Femur (tissue), 1 donor: ENCODE results near the gene HOXD4.

Experiments used
- DNase-seq: peaks from one replicate; pipeline ENCODE4 v3.0.0-alpha.2; 2017

HOXD4 gene

DNA sequence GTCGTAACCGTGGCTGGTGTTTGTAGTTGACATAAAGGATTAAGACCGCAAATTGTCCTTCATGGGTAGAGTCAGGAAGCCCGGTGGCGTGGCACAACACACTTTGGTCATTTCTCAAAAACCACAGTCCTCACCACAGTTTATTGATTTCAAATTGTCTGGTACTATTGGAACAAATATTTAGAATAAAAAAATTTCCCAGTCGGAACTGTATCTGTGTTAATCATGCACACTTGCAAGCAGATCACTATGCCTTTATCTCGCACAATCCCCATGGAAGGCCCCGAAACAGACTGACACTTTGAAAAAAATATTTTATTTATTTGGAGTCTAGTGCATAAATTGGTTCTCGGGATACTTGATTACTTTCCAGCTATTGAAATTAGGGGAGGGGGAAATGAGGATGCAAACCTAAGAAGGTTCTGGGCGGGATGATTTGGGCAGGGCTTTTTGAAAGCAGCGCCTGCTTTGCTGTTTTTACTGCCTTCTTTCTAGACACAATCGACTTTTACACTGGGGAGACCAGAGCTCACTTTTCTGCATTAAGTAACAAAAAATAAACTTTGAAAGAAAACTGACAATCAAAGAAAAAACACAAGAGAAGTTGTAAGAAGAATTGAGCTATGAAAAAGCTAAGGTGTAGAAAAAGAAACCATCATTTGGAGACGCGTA, 21.7 kb downstream of the HOXD4 start:
- no peak for DNase-seq

DNA sequence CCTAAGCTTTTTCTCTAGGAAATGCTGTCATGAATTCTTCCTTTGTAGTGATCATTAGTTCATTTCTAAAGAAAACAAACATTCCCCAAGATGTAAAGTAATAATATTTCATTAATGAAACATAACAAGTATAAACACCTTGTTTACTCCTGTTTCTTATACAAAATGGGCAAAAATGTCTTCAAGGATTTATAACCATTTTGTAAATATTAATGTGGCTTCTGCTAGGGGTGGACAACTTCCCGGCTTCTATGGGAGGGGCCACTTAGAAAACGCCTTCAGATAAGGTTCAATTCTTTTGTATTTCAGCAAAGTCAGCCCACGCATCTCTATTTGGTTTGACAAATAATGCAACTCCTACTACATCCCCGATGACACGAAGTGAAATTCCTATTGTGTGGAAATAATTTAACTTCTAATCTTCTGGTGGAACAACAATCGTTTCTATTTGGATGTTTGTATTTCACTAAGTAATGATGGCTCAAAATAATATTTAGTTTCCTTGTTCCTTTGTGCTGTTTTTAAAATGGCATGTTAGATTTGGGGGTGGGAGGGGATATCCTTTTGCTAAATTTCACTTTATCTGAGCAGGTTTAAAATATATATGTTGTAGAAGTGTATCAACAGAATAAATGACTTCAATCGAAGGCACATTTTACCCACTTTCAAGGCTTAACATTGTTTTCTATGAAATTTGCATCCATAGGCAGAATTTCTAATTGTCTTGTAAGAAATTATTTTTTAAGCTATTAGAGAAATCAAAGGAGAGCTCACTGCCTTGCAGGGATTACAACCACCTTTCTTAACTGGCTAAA, 22.4 kb downstream of the HOXD4 start:
- no peak for DNase-seq

DNA sequence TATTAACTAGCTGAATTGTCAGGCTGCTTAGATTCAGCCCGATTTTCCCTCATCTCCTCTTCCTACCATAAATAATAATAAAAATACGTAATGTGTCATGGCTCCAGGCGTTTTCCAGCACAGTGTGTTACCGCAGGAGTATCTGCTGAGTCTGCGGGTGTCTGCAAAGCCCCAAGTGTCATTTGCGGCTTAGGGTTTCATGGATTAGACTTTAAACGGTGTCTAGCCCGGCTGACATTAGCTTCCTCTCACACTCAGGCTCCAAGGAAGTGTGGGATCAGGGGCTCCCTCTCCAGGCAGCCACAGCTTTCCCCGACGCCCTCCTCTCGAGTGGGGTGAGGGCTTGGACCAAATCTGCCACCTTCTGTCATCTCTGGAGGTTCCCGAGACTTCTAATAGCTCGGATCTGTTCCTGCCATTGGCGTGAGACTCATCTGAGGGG, 23.1 kb downstream of the HOXD4 start:
- DNase-seq = no peak

DNA sequence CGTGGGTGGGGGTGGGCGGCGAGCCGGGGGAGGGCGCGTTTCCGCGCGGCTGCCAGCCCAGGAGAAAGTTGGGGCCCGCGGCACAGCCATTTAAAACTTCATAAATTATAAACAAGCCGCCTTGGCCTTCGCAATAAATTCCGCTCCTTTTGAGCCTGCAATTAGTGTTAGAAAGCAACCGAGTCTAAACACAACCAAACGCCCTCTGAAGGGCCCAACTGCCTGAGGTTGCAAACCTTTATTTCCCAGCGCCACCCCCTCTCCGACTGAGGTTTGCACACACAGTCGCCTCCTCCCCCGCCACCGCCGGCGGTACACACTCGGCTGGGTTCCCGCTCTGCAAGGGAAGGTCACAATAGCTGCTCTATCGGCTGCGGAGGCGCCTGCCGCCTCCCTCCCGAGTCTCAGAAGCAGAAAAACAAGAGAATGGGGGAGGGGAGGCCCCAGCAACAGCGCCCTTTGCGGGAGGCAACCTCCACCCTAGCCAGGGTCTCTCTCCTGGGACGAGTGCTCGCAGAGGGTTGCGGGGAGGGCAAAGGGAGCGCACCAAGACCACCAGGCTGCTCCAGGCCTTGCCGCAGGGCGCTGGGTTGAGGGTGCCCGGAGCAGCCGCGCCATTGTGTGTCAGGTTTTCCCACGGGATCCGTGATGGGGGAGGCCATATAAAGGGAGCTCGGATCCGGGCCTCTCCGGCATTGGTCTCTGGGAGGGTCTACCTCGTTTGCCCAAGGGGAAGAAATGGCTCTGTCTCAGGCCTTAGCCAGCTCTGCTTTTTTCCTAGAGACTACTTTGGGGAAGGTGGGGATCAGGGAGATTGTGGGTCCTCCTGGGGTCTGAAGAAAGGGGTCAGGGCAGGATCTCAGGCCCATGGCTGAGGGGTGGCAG, 23.7 kb downstream of the HOXD4 start:
- DNase-seq = no peak

DNA sequence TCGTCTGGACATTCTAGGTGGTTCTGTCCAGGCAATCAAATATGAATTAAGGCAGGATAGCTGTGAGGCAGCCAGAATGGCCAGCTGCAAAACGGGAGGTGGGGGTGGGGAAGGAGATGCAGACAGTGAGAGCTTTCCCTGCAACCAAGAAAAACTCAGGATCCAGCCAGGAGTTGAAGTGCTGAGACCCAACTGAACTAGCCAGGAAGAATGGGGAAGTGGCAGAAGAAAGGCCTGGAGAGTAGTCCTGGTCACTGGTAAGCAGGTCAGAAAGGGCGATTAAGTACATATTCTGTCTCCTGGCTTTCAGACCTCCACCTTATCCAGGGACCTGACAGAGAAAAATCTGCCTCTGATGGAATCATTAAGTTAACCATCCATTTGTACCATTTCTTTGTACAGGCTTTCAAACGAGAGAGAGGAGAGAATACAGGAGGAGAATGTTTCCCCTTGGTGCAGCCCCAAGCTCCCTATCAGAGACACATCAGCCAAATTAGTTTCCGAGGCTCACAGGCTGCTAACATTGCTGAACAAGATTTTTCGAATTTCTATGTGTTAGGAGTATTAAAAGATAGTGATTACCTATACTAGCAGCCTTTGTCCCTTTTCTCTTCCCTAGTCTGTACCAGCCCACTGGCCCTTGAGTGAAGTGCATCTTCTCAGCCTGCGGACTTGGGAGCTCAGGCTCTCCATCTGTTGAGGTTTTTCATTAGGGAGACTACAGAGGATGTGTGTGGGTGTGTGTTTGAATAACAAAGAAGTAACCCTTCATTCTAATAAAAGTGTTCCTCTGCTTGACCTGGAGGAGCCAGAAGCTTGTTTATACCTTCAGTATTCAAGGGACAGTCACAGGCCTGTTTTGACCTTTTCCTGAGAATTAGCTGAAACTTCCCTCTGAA, 24.6 kb downstream of the HOXD4 start:
- no peak for DNase-seq

DNA sequence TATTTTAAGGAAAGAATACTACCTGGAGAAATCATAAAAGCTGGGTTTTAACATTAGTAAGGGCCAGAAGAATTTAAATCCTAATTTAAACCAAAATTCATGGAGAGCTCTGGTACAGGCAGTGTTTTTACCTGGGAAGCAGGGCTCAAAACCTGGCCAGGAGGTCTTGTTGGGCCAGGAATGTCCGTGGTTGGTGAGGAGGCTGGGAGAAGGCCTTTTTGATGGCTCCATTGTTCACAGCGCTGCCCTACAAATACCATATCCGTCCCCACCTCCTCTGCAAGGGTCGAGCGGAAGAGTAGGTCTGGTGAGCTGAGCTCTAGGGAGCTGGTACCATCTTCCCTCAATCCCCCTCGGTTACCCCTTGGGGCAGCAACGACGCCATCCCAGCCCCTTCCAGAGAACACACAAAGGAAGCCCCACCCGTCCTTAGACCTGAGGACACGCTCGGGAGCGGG, 26.3 kb downstream of the HOXD4 start:
- DNase-seq = peak; percentile 23

DNA sequence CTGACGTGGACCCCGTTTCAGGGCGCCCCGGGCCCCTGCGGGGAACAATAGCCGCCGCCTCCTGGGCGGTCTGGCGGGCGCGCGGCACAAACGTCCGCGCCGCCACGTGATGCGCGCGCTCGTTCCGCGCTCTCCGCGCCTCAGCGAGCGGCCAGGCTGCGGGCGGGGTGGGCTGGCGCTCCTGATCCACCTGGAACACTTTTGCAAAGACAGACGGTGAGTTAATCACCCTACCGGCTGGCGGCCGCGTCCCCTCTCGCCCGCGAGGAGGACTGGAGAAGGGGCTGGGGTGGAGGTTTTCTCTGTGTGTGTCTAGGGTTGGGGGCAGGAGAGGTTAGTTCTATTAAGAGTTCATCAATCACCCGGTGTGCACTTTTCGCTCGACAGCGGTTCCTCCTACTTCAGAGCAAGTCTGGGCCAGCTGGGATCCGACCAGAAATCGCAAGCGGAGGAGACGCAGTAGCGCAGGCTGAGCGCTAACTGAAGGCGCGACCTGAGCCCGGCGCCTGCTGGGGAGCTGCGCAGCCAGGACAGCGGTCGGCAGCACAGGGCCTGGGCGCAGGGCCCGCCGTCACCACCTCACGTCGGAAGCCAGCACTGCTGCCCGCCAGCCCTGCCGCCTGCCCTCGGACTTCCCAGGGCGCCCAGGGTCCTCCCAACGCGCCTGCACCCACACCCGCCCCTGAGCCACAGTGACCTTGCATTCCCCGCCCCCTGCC, 26.8 kb downstream of the HOXD4 start:
- peak; percentile 51 for DNase-seq

DNA sequence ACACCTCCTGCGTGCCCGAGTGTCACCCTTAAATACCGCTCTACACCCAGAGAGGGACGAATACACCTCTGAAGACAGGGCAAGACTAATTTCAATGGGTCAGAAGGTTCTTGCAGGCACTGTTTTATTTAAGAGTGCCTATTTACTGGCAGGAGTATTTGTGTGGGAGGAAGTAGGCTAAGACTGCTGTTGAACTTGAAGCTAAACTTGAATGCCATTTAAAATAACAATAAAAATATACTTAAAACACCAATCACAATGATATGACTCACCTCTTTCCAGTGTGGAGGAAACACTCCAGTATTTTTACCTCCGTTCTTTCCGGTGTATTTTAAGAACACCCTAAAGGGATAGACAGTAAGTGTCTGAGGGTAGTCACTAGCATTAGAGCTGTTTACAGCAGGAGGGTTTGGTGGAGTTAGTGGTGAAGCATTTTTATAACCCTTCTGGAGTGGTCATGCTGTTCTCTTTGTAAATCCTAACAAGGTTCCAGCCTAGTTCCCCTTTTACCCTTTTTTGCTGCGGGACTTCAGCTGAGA, 27.5 kb downstream of the HOXD4 start:
- DNase-seq = no peak

DNA sequence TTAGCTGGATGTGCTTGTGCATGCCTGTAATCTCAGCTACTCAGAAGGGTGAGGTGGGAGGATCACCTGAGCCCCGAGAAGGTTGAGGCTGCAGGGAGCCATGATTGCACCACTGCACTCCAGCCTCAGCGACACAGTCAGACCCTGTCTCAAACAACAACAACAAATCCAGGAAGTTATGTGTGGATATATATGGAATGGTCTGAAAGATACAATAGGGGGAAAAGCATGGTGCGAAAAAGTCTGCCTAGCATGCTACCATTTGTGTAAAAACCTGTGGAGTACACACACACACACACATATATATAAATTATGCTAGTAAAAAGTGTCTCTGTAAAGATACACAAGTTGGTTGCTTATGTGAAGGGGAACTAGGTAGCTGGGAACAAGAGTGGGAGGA, 30.2 kb downstream of the HOXD4 start:
- DNase-seq = no peak

DNA sequence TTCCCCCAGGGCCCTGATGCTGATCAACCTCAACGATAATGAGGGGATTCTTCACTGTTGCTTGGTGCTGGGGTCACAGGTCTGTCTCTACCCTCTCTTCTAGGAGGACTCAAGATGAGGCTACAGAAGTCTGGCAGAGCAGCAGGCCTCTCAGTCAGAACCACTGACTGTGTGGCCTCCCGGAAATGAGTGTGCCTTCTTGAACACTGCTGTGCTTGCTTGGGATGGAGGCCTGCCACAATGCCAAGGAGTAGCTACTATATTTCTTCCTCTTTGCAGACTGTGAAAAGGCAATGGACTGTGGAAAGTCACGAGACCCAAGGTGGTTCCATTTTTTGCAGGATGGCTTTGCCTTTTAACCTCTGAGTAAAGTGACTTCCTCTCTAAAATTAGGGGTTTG, 31.3 kb downstream of the HOXD4 start:
- DNase-seq = no peak

DNA sequence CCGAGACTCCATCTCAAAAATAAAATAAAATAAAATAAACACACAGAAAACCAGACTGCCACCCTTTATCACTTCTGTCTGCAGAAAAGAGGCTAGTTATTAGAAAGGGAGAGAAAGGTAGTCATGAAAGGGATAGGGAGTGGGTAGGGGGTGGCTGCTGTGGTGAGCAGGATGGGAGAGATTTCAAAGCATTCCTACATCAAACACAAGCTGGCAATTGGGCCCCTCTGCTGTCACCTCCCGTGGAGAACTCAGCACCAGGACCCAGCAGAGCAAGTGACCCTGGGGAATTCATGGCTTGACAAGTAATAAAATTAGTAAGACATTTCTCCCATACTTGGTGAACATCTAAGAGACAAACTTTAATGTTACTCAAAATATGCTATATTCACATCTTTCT, 33.4 kb downstream of the HOXD4 start:
- DNase-seq = no peak

DNA sequence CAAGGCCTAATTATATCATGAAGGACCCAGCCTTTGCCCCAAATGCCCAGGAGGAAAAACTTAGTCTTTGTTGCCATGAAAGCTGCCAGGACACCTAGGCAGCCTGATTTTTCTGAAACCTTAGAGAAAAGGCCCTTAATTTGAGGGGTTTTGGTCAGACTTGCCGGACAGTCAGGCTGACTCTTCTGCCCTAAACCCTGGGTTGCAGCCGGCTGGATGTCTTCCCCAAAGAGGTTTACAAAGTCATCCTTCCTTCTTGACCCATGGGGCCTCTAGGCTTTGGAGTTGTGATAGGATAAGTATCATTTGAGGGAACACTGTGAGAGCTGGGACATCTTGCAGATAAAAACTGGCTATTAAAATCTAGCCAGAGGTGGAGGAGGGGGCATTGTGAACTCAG, 34.7 kb downstream of the HOXD4 start:
- no peak for DNase-seq

DNA sequence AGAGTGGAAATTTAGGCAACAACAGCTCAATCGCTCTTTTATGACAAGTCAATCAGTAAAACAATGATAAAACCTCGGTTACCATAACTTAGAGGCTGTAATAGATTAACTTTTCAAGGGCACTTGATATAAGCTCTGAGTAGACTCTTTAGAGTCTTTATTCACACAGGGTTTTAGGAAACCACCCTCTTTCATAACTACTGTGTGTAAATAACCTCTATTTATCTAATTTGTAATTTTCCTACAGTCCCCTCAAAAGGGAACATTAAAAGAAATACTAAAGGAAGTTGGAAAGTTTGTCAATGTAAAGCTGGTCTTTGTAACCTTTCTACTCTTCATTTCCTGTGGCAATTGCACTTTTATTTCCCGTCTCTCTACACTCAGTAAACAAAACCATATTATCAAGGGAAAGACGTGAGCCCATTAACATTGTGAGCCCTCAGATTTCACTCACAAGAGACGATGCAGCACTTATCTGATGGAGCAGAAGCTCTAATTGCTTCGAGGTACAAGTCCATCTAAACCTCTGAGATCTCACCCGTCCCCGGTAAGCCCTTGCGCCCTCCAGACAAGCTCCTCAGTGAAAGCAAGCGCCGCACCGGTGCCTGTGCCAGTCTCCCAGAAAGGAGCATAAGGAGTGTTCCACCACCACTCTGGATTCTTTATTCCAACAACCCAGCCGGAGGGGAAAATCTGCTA, 36.0 kb downstream of the HOXD4 start:
- no peak for DNase-seq

DNA sequence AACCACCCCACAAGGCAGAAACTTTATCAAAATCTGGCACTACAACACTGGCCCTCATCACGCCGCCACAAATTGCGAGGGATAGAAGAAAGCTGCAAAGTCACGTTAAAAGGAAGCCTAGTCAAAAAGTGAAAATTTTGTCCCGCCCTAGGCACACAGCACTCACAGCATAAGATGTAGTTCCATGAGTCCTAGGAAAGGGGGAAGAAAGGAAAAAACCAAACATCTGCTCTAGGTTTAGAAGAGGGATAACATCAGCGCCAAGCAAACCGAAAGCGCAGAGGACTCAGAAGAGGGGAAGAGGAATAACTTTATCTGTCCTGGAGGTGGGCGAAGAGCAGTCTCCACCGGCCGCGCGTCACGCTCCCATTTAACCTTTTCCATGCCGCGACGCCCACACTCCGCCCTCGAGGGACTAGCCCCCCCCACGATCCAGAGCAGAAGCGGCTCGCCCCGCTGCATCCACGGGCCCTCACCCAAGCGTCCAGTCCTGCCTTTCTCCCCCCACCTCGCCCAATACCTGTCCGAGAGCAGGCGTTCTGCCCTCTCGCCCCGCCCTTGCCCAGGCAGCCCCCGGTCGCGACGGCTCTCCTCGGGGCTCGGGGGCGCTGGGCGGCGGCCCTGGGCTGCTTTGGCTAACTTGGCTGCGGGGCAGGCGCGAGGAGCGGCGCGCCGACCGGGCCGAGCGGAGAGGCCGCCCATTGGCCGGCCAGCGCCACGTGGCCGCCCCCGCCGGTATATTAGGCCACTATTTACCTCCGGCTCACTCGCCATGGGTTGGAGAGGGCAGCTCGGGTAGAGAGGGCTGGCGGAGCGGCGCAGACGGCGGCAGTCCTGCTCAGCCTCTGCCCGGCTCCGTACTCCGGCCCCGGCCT, 36.8 kb downstream of the HOXD4 start, which contains the start of gene HOXD1:
HOXD1 (plus strand) TSS at position 770 of the 875 bp plus-strand sequence. CDS start 134 bp downstream, outside the sequence.
- peak; percentile 50 for DNase-seq

DNA sequence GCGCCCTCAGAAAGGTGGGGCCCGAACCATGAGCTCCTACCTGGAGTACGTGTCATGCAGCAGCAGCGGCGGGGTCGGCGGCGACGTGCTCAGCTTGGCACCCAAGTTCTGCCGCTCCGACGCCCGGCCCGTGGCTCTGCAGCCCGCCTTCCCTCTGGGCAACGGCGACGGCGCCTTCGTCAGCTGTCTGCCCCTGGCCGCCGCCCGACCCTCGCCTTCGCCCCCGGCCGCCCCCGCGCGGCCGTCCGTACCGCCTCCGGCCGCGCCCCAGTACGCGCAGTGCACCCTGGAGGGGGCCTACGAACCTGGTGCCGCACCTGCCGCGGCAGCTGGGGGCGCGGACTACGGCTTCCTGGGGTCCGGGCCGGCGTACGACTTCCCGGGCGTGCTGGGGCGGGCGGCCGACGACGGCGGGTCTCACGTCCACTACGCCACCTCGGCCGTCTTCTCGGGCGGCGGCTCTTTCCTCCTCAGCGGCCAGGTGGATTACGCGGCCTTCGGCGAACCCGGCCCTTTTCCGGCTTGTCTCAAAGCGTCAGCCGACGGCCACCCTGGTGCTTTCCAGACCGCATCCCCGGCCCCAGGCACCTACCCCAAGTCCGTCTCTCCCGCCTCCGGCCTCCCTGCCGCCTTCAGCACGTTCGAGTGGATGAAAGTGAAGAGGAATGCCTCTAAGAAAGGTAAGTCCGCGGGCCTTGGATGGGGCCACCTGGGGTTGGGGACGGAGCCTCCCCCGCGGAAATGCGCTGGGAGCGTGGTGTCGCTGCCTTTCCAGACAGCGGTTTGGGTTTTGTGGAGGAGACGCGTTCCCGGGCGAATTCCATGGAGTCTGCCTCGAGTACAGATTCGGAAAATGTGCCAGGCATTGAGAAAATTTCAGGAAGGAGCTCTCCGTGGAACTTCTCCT, 37.7 kb downstream of the HOXD4 start:
- DNase-seq = no peak

DNA sequence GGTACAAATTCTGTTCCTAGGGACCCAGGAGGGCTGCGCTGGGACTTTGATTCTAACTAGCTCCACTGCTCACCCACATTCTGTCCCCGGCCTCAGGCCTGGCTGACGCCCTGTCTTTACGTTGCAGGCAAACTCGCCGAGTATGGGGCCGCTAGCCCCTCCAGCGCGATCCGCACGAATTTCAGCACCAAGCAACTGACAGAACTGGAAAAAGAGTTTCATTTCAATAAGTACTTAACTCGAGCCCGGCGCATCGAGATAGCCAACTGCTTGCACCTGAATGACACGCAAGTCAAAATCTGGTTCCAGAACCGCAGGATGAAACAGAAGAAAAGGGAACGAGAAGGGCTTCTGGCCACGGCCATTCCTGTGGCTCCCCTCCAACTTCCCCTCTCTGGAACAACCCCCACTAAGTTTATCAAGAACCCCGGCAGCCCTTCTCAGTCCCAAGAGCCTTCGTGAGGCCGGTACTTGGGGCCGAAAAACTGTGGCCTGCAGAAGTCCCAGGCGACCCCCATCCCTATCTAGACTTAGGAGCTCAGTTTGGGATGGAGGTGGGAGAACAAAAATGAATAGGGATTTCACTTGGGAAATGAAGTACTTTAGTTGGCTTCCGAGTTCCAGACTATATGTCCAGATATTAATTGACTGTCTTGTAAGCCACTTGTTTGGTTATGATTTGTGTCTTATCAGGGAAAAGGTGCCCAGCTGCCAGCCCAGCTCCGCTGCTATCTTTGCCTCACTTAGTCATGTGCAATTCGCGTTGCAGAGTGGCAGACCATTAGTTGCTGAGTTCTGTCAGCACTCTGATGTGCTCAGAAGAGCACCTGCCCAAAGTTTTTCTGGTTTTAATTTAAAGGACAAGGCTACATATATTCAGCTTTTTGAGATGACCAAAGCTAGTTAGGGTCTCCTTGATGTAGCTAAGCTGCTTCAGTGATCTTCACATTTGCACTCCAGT, 38.6 kb downstream of the HOXD4 start:
- DNase-seq = no peak

DNA sequence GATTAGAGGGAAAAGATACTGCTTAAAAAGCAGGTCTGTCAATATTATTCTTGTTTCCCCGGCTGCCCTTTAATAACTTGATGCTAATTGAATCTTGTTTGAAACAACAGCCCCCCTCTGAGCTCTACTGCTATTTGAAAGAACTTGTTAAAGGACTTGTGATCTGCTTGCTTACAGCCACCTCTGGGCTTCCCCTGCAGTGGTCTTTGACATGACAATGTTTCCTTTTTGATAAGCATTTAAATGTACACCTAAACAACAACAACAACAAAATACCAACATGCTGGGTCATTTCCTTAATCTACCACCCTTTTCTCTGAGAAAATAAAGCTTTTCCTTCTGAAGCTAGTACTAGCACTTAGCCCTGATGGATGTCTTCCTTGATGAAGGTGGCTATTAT, 41.0 kb downstream of the HOXD4 start:
- DNase-seq = no peak
